Measurements from ENCODE around the gene CTSW.
A peak's percentile ranks its signal among the peaks of the same experiment; 100 is the strongest.
"Not testable (repeated sequence)": the region's sequence is repeated elsewhere in the genome, so short reads cannot be mapped to it uniquely, and the experiment has no call there.

CTSW gene

DNA sequence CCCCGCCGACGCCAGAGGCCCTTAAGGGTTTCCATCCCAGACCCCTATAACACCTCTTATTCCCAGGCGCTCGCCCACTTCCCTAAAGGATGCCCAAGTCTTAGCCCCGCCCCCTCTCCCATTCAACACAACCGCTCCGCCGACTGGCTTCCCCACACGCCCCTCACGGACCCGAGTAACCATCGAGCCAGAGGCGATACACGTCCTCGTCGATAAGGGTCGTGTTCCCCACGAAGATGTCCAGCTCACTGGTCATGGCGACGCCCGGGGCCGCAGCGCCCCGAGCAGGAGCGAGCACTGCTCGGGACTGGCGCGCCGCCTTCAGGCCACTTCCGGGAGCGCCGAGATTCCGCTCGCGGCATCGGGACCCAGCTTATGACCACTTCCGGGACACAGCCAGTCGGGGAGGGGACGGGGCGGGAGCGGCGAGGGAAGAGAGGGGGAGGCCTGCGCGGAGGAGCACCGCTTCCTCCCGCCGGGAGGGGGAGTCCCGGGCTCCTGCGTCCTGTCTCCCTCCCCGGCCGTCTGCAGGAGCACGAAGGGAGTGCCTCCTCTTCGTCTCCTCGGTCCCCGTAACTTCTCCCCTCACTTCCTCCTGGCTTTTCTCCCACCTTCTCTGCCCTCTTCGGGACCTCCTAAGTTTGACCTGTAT, 8.7 kb downstream of the CTSW start, which contains the start of gene FIBP:
FIBP (minus strand) TSS at position 309 of the 652 bp plus-strand sequence; CDS start at position 256, 53 bp downstream.
- no peaks in the 10 kb centered on the region for H4K20me1 ChIP-seq (ENCODE audit: insufficient read depth, low read length)
- peak within 1 kb of the TSS; percentile 98 for H3K4me3 ChIP-seq (ENCODE audit: low read depth, low read length, poor library complexity, severe bottlenecking)
- peaks cover 58% of the 10 kb centered on the region for H3K4me1 ChIP-seq (ENCODE audit: insufficient read depth, low read length, severe bottlenecking)
- peaks cover 5% of the 10 kb centered on the region for H3F3A ChIP-seq (ENCODE audit: insufficient read depth, low read length)
- H3K79me2 ChIP-seq (ENCODE audit: insufficient read depth, low read length), result no peaks in the 10 kb centered on the region
- peak within 1 kb of the TSS; percentile 90 for H3K9ac ChIP-seq (ENCODE audit: low read length)
- H2AFZ ChIP-seq (ENCODE audit: low read length), result peak within 1 kb of the TSS; percentile 50; the same call in 1 of the 2 replicates
- H3K4me2 ChIP-seq (ENCODE audit: low read length), result peak within 1 kb of the TSS; percentile 100
- no peaks in the 10 kb centered on the region for H3K9me2 ChIP-seq (ENCODE audit: low read depth, low read length)
- H3K9me3 ChIP-seq (ENCODE audit: low read length), result no peaks in the 10 kb centered on the region
- H3K27me3 ChIP-seq (ENCODE audit: insufficient read depth, low read length), result no peaks in the 10 kb centered on the region
- peak within 1 kb of the TSS; percentile 70 for H3K27ac ChIP-seq (ENCODE audit: low read depth, low read length, poor library complexity, severe bottlenecking)
- no peak for TF ChIP-seq EZH2 (IDR thresholded peaks at IDR 0.05; ENCODE audit: borderline replicate concordance, low read length)
- TF ChIP-seq, protein P1, sequence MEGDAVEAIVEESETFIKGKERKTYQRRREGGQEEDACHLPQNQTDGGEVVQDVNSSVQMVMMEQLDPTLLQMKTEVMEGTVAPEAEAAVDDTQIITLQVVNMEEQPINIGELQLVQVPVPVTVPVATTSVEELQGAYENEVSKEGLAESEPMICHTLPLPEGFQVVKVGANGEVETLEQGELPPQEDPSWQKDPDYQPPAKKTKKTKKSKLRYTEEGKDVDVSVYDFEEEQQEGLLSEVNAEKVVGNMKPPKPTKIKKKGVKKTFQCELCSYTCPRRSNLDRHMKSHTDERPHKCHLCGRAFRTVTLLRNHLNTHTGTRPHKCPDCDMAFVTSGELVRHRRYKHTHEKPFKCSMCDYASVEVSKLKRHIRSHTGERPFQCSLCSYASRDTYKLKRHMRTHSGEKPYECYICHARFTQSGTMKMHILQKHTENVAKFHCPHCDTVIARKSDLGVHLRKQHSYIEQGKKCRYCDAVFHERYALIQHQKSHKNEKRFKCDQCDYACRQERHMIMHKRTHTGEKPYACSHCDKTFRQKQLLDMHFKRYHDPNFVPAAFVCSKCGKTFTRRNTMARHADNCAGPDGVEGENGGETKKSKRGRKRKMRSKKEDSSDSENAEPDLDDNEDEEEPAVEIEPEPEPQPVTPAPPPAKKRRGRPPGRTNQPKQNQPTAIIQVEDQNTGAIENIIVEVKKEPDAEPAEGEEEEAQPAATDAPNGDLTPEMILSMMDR (IDR thresholded peaks at IDR 0.05; ENCODE audit: low read length), result peak; percentile 77
- H3K36me3 ChIP-seq (ENCODE audit: insufficient read depth, low read length), result peaks cover 30% of the 10 kb centered on the region

DNA sequence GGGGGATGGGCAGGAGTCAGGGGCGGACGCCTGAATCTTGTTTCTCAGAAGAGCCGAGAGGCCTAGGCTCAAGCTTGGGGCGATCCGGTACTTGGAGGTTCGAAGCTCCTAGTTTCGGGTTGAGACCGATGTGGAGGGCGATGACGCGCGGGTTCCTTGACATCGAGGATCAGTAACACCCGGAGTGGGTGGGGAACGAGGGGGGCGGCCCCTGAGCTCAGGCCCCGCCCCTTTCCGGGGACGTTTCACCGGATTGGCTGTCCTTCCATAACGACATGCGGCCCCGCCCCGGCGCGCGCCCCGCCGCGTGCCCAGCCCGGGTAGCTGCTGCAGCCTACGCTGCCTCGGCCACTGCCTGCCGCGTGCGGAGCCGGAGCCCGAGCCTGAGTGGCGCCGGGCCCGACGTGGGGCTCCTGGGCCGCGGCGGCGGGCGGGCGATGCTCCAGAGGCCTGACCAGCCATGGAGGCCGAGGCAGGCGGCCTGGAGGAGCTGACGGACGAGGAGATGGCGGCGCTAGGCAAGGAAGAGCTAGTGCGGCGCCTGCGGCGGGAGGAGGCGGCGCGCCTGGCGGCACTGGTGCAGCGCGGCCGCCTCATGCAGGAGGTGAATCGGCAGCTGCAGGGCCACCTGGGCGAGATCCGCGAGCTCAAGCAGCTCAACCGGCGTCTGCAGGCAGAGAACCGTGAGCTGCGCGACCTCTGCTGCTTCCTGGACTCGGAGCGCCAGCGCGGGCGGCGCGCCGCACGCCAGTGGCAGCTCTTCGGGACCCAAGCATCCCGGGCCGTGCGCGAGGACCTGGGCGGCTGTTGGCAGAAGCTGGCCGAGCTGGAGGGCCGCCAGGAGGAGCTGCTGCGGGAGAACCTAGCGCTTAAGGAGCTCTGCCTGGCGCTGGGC, 10.9 kb downstream of the CTSW start, which contains the start of gene CCDC85B:
CCDC85B (plus strand) TSS at position 350 of the 895 bp plus-strand sequence; CDS start at position 461, 111 bp downstream.
- Histone ChIP-seq H3K4me2 (ENCODE audit: low read length) (peak within 1 kb of the TSS; percentile 100), H3F3A (ENCODE audit: insufficient read depth, low read length) (peaks cover 5% of the 10 kb centered on the region), H3K27me3 (ENCODE audit: insufficient read depth, low read length) (no peaks in the 10 kb centered on the region), H4K20me1 (ENCODE audit: insufficient read depth, low read length) (no peaks in the 10 kb centered on the region), H3K36me3 (ENCODE audit: insufficient read depth, low read length) (peaks cover 11% of the 10 kb centered on the region; the same call in 1 of the 2 replicates), H3K9ac (ENCODE audit: low read length) (peak within 1 kb of the TSS; percentile 85), H3K79me2 (ENCODE audit: insufficient read depth, low read length) (no peaks in the 10 kb centered on the region), H3K9me3 (ENCODE audit: low read length) (no peaks in the 10 kb centered on the region), H3K4me1 (ENCODE audit: insufficient read depth, low read length, severe bottlenecking) (peaks cover 63% of the 10 kb centered on the region), H3K27ac (ENCODE audit: low read depth, low read length, poor library complexity, severe bottlenecking) (peak within 1 kb of the TSS; percentile 70), H3K4me3 (ENCODE audit: low read depth, low read length, poor library complexity, severe bottlenecking) (peak within 1 kb of the TSS; percentile 98), H3K9me2 (ENCODE audit: low read depth, low read length) (no peaks in the 10 kb centered on the region), H2AFZ (ENCODE audit: low read length) (no peak within 1 kb of the TSS)
- TF ChIP-seq EZH2 (IDR thresholded peaks at IDR 0.05; ENCODE audit: borderline replicate concordance, low read length), result no peak
- TF ChIP-seq, protein P1 (IDR thresholded peaks at IDR 0.05; ENCODE audit: low read length), result peak; percentile 16; the same call in 1 of the 2 replicates

DNA sequence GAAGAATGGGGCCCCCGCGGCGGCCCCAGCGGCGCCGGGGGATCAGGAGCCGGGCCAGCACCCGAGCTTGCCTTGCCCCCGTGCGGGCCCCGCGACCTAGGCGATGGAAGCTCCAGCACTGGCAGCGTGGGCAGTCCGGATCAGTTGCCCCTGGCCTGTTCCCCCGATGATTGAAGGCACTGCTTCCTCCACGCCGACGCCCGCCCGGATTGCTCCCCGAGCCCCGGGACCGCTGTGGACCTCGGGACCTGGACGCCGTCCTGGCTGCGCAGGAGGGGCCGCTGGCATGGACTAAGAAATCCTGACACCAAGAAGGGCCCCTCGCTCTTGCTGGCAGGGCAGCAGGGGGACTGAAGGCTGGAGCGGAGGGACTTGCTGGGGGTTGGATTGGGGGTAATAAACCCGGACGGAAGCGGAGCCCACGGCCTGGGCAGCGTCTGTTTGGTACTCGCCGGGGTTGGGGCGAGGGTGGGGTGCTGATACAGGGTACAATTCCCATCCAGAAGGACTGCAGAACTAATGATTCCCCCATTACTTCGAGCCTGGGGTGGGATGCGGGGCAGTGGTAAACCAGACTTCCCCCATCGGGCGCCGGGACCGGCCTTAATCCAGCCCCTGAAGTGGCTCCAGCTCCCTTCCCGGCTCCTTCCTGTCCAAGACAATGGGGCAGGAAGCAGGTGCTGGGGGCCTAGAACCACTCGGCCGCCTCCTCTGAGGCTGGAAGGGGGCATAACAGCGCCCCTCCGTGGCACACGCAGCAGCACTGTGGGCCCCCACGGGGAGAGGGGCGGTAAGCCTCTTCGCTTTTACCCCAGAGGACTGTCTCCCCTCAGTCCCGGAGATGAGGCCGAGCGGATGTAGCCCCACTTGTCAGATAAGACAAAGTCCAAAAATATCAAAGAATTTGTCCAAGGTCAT, 11.8 kb downstream of the CTSW start:
- Histone ChIP-seq H3K27ac (ENCODE audit: low read depth, low read length, poor library complexity, severe bottlenecking) (peak overlapping the region; percentile 57), H3K4me2 (ENCODE audit: low read length) (peak overlapping the region; percentile 100), H3K9me3 (ENCODE audit: low read length) (no peaks in the 10 kb centered on the region), H3K36me3 (ENCODE audit: insufficient read depth, low read length) (peaks cover 5% of the 10 kb centered on the region; the same call in 1 of the 2 replicates), H4K20me1 (ENCODE audit: insufficient read depth, low read length) (no peaks in the 10 kb centered on the region), H3K27me3 (ENCODE audit: insufficient read depth, low read length) (no peaks in the 10 kb centered on the region), H3K9me2 (ENCODE audit: low read depth, low read length) (no peaks in the 10 kb centered on the region), H3K4me1 (ENCODE audit: insufficient read depth, low read length, severe bottlenecking) (peaks cover 62% of the 10 kb centered on the region), H3F3A (ENCODE audit: insufficient read depth, low read length) (peaks cover 5% of the 10 kb centered on the region), H3K9ac (ENCODE audit: low read length) (peak overlapping the region; percentile 85), H3K4me3 (ENCODE audit: low read depth, low read length, poor library complexity, severe bottlenecking) (peak overlapping the region; percentile 86), H2AFZ (ENCODE audit: low read length) (no peak overlapping the region), H3K79me2 (ENCODE audit: insufficient read depth, low read length) (no peaks in the 10 kb centered on the region)
- TF ChIP-seq, protein P1 (IDR thresholded peaks at IDR 0.05; ENCODE audit: low read length), result peak; percentile 66
- no peak for TF ChIP-seq EZH2 (IDR thresholded peaks at IDR 0.05; ENCODE audit: borderline replicate concordance, low read length)

DNA sequence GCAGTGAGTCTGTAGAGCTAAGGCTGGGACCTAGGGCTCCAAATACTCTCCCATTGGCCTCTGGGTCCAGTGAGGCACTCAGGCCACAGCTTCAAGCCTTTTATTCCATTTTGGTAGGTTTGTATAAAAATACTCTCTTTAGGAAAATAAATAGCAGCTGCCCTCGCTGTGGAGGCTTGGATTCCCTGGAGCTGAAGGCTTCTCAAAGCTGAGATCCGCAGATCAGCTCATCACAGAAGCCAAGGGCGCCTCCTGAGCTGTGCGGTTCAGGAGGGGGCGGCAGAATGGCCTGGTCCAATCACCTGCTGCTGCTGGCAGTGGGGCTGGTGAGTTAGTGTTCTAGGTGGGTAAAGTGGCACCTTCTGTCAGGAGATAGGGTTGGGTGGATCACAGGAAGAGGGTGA, 12.5 kb downstream of the CTSW start:
- H2AFZ ChIP-seq (ENCODE audit: low read length); H4K20me1 ChIP-seq (ENCODE audit: insufficient read depth, low read length); H3K27me3 ChIP-seq (ENCODE audit: insufficient read depth, low read length); H3K36me3 ChIP-seq (ENCODE audit: insufficient read depth, low read length); H3F3A ChIP-seq (ENCODE audit: insufficient read depth, low read length); H3K9me3 ChIP-seq (ENCODE audit: low read length); H3K9me2 ChIP-seq (ENCODE audit: low read depth, low read length); H3K79me2 ChIP-seq (ENCODE audit: insufficient read depth, low read length): not testable (repeated sequence)
- H3K4me3 ChIP-seq (ENCODE audit: low read depth, low read length, poor library complexity, severe bottlenecking), result peak overlapping the region; percentile 86
- H3K4me2 ChIP-seq (ENCODE audit: low read length), result peak overlapping the region; percentile 100
- peak overlapping the region; percentile 85 for H3K9ac ChIP-seq (ENCODE audit: low read length)
- H3K4me1 ChIP-seq (ENCODE audit: insufficient read depth, low read length, severe bottlenecking), result peaks cover 56% of the 10 kb centered on the region
- peak overlapping the region; percentile 57 for H3K27ac ChIP-seq (ENCODE audit: low read depth, low read length, poor library complexity, severe bottlenecking)

Measured in OCI-LY1 (cell line).